Heart left ventricle (tissue), 16 donors: ENCODE data around the gene PELI3. TPM values are rescaled to one million over a fixed set of nuclear protein-coding genes. Genes with fewer than 3 reads are reported as not detected.
A peak's percentile ranks its signal among the peaks of the same experiment; 100 is the strongest.

Experiments used
- ATAC-seq, 4 donors: fragments of 200-7000 bp; cut with Tn5 transposase; one replicate each; pipeline ENCODE4 v1.9.1; 2020 to 2022; ENCODE audit warnings: moderate library complexity in 4 of 4, mild to moderate bottlenecking in 3 of 4, moderate number of reproducible peaks in 1 of 4
- DNase-seq, 5 donors: peaks; one replicate each; pipeline ENCODE4 v3.0.0-alpha.2; 2020
- H3K27ac ChIP-seq, 12 donors: fragments of 200-600 bp; sonication (generic) in 4 of 12; one replicate each; pipeline versions ENCODE4 v1.5.0 to v1.8.0; 2016 to 2022; ENCODE audit warnings: mild to moderate bottlenecking in 2 of 12
- H3K27me3 ChIP-seq, 9 donors: fragments of 200-600 bp; sonication (generic) in 2 of 9; one replicate each; pipeline versions ENCODE4 v1.5.1 to v1.8.0; 2016 to 2022; ENCODE audit warnings: mild to moderate bottlenecking in 3 of 9
- H3K36me3 ChIP-seq, 9 donors: fragments of 200-600 bp; sonication (generic) in 2 of 9; one replicate each; pipeline versions ENCODE4 v1.5.0 to v1.8.0; 2018 to 2022; ENCODE audit warnings: mild to moderate bottlenecking in 2 of 9
- H3K4me1 ChIP-seq, 12 donors: fragments of 200-600 bp; sonication (generic) in 4 of 12; one replicate each; pipeline versions ENCODE4 v1.5.0 to v1.8.0; 2016 to 2022; ENCODE audit warnings: mild to moderate bottlenecking in 3 of 12
- H3K4me3 ChIP-seq, 12 donors: fragments of 200-600 bp; sonication (generic) in 4 of 12; one replicate each; pipeline versions ENCODE4 v1.5.0 to v1.8.0; 2017 to 2022; ENCODE audit warnings: mild to moderate bottlenecking in 9 of 12, moderate library complexity in 4 of 12
- H3K9me3 ChIP-seq, 12 donors: fragments of 200-600 bp; sonication (generic) in 4 of 12; one replicate each; pipeline versions ENCODE4 v1.5.0 to v1.8.0; 2016 to 2022; ENCODE audit warnings: mild to moderate bottlenecking in 1 of 12
- CTCF ChIP-seq, 12 donors: fragments of 200-600 bp; sonication (generic) in 4 of 12; IDR thresholded peaks; one replicate each; pipeline versions ENCODE4 v1.5.0 to v1.8.0; 2018 to 2022; ENCODE audit warnings: antibody characterized with exemption in 12 of 12, mild to moderate bottlenecking in 5 of 12
- POLR2A ChIP-seq, 2 donors: fragments of 450-650 bp; IDR thresholded peaks; one replicate each; pipeline ENCODE4 v1.6.1; 2017; ENCODE audit warnings: antibody characterized with exemption in 2 of 2, mild to moderate bottlenecking in 2 of 2, moderate library complexity in 2 of 2
- WGBS, 4 donors: extraction: QIAGEN DNeasy Blood & Tissue Kit in 2 of 4; methylation state at CpG; one replicate each; pipeline versions ENCODE4 v1.1.5 to v1.1.7; 2013 to 2018; 5-methylcytosine and 5-hydroxymethylcytosine counted together
- intact Hi-C, 10 donors: fragments of 100-400 bp; cut with DNase I; formaldehyde crosslinking; loops; one replicate each; pipeline versions ENCODE4 v1.11.1 to v1.14.2; 2022
- polyA plus RNA-seq, 2 donors: library from polyadenylated mRNA; stranded (reverse); fragments of 200-250 nt; gene quantifications; one replicate each; pipeline ENCODE4 v1.2.3, GENCODE V29; 2013
- total RNA-seq, 9 donors: library from RNA; depleted of rRNA in 2 of 9; stranded (reverse); fragments of >200 nt in 2 of 9; fragmentation: NEBNext Ultra II Directional in 3 of 9; extraction: Animal tissue kit (Norgen Biotek cat#: 25700) in 3 of 9; gene quantifications; one replicate each; pipeline versions ENCODE4 v1.1.0 to v1.2.4, GENCODE V29; 2016 to 2023
- donor health status: ischemic (EF 13 %, LVEDD 7.1; RV severe dilation, severe dysfunction).
- donor health status: healthy with polysubstance abuse.
- donor health status: DM: no; HTN: yes; CAD: no.
- donor health status: DM: no; HTN: no; CAD: no.
- donor health status: ischemic (EF 25% LVEDD 6.9; RV normal size, moderate dysfunction).
- donor health status: ischemic (EF 25% LVEDD 5.7; RV mildly dilated, moderate dysfunction).
- donor health status: healthy.
- donor health status: DM: yes; HTN: yes; CAD: no.
- donor health status: ischemic (EF 35%, LVEDD 5.7; RV mildly dilated, moderate dysfunction).
- donor health status: nonischemic (EF 11% LVEDD 7.7; RV severe dilation, severe dysfunction).
- donor health status: DM: yes; HTN: yes; CAD: no.
- donor health status: PGD.
- donor health status: ischemic (EF 29% LVEDD 5.4; RV normal size, mild dysfunction).
- donor health status: nonischemic (EF 23%, LVEDD 6.1; RV moderate dilation, normal function).

PELI3 gene
- total and polyA plus RNA-seq, 11 donors, result 5.8 to 26.2 (median 8.0) TPM

GRCh38 chr11:66523611-66524010 is 56.9 kb downstream of the PELI3 start:
- Histone ChIP-seq H3K27me3 (no peaks in the 10 kb centered on the region), H3K4me3 (no peak overlapping the region), H3K27ac (peak overlapping the region in 8 of 12 donors; percentile 2 to 48 (median 33)), H3K36me3 (peaks cover 0 to 88% (median 69%) of the 10 kb centered on the region in 9 donors), H3K4me1 (peaks cover 0 to 18% (median 0%) of the 10 kb centered on the region in 12 donors), H3K9me3 (no peaks in the 10 kb centered on the region)
- DNase-seq (peak in 4 of 5 donors; percentile 69 to 83 (median 76)), ATAC-seq (peak; percentile 81 to 97 (median 92))
- TF ChIP-seq POLR2A (IDR thresholded peaks at IDR 0.05) (no peak), CTCF (IDR thresholded peaks at IDR 0.05) (no peak)
- 38 to 74% (median 54%) methylated on average over 11 of the region's 11 CpGs for WGBS, 4 donors
- intact Hi-C loops, result no loop called here

GRCh38 chr11:66524304-66525040 is 57.8 kb downstream of the PELI3 start:
- H3K27me3 ChIP-seq, result no peaks in the 10 kb centered on the region

More at GRCh38 chr11:66524304-66525040, 57.8 kb downstream of the PELI3 start:
- ATAC-seq (peak in 2 of 4 donors; percentile 17 to 34), DNase-seq (no peak)
- peak overlapping the region in 4 of 12 donors; percentile 2 to 22 (median 16) for H3K27ac ChIP-seq
- TF ChIP-seq CTCF (IDR thresholded peaks at IDR 0.05) (no peak), POLR2A (IDR thresholded peaks at IDR 0.05) (no peak)
- H3K4me3 ChIP-seq, result no peak overlapping the region
- H3K4me1 ChIP-seq, result peaks cover 0 to 18% (median 0%) of the 10 kb centered on the region in 12 donors
- H3K9me3 ChIP-seq, result no peaks in the 10 kb centered on the region
- peaks cover 0 to 86% (median 63%) of the 10 kb centered on the region in 9 donors for H3K36me3 ChIP-seq
- intact Hi-C loops, result no loop called here
- 58 to 66% (median 64%) methylated on average over 10 of the region's 10 CpGs for WGBS, 4 donors

Other genes starting within 250 kb of the PELI3 start
- 10 to 100 TPM; 24.7 to 78.5 (median 34.0) TPM for gene KLC2, start 209.2 kb upstream of the PELI3 start, total RNA-seq
- 10 to 100 TPM; 49.9 to 65.8 TPM for gene KLC2, start 209.2 kb upstream of the PELI3 start, polyA plus RNA-seq
- 100 to 1,000 TPM; 111 to 149 (median 128) TPM for gene RAB1B, start 198.3 kb upstream of the PELI3 start, total RNA-seq
- gene RAB1B, start 198.3 kb upstream of the PELI3 start, polyA plus RNA-seq, result 100 to 1,000 TPM; 161 to 178 TPM
- under 1 TPM in 2 of 9 donors, not detected in 7; 0.25 to 0.40 TPM for gene CNIH2, start 188.7 kb upstream of the PELI3 start, total RNA-seq
- under 1 TPM in 1 of 2 donors, not detected in 1; 0.08 TPM for gene CNIH2, start 188.7 kb upstream of the PELI3 start, polyA plus RNA-seq
- gene YIF1A, start 177.8 kb upstream of the PELI3 start, total RNA-seq, result 10 to 100 TPM; 41.6 to 93.0 (median 65.3) TPM
- gene YIF1A, start 177.8 kb upstream of the PELI3 start, polyA plus RNA-seq, result 100 to 1,000 TPM in 1 of 2 donors, 10 to 100 TPM in 1; 49.9 to 136 TPM
- 1 to 10 TPM in 1 of 9 donors, under 1 TPM in 3, not detected in 5; 0.09 to 7.9 (median 0.18) TPM for gene TMEM151A, start 175.0 kb upstream of the PELI3 start, total RNA-seq
- under 1 TPM; 0.08 TPM for gene TMEM151A, start 175.0 kb upstream of the PELI3 start, polyA plus RNA-seq
- gene CD248, start 149.9 kb upstream of the PELI3 start, total RNA-seq, result 10 to 100 TPM in 5 of 9 donors, 1 to 10 TPM in 4; 6.5 to 33.1 (median 11.8) TPM
- gene CD248, start 149.9 kb upstream of the PELI3 start, polyA plus RNA-seq, result 10 to 100 TPM in 1 of 2 donors, 1 to 10 TPM in 1; 6.0 to 19.9 TPM
- gene RIN1, start 130.5 kb upstream of the PELI3 start, total RNA-seq, result 1 to 10 TPM in 8 of 9 donors, under 1 TPM in 1; 0.99 to 5.2 (median 1.5) TPM
- 1 to 10 TPM; 1.3 to 2.9 TPM for gene RIN1, start 130.5 kb upstream of the PELI3 start, polyA plus RNA-seq
- gene BRMS1, start 121.8 kb upstream of the PELI3 start, total RNA-seq, result 10 to 100 TPM in 8 of 9 donors, 1 to 10 TPM in 1; 9.7 to 39.2 (median 16.5) TPM
- gene BRMS1, start 121.8 kb upstream of the PELI3 start, polyA plus RNA-seq, result 10 to 100 TPM; 24.7 to 77.4 TPM
- 100 to 1,000 TPM in 1 of 9 donors, 10 to 100 TPM in 8; 37.3 to 109 (median 52.3) TPM for gene B4GAT1, start 119.3 kb upstream of the PELI3 start, total RNA-seq
- 10 to 100 TPM; 37.2 to 54.0 TPM for gene B4GAT1, start 119.3 kb upstream of the PELI3 start, polyA plus RNA-seq
- gene SLC29A2, start 95.1 kb upstream of the PELI3 start, total RNA-seq, result 10 to 100 TPM in 6 of 9 donors, 1 to 10 TPM in 3; 6.8 to 30.9 (median 13.1) TPM
- gene SLC29A2, start 95.1 kb upstream of the PELI3 start, polyA plus RNA-seq, result 10 to 100 TPM; 18.2 to 29.7 TPM
- gene NPAS4, start 45.9 kb upstream of the PELI3 start, total RNA-seq, result under 1 TPM in 1 of 9 donors, not detected in 8; 0.75 TPM
- under 1 TPM in 1 of 2 donors, not detected in 1; 0.04 TPM for gene NPAS4, start 45.9 kb upstream of the PELI3 start, polyA plus RNA-seq
- gene MRPL11, start 28.1 kb upstream of the PELI3 start, total RNA-seq, result 10 to 100 TPM; 38.9 to 56.9 (median 47.4) TPM
- gene MRPL11, start 28.1 kb upstream of the PELI3 start, polyA plus RNA-seq, result 10 to 100 TPM; 48.9 to 62.8 TPM
- 10 to 100 TPM in 6 of 9 donors, 1 to 10 TPM in 3; 6.2 to 43.1 (median 14.9) TPM for gene DPP3, start 13.5 kb downstream of the PELI3 start, total RNA-seq
- 10 to 100 TPM in 1 of 2 donors, 1 to 10 TPM in 1; 6.4 to 35.5 TPM for gene DPP3, start 13.5 kb downstream of the PELI3 start, polyA plus RNA-seq
- gene BBS1, start 43.7 kb downstream of the PELI3 start, total RNA-seq, result 10 to 100 TPM; 15.8 to 51.8 (median 18.7) TPM
- gene BBS1, start 43.7 kb downstream of the PELI3 start, polyA plus RNA-seq, result 10 to 100 TPM; 11.0 to 11.9 TPM
- gene ZDHHC24, start 79.1 kb downstream of the PELI3 start, total RNA-seq, result 10 to 100 TPM in 2 of 9 donors, 1 to 10 TPM in 7; 5.3 to 13.2 (median 6.7) TPM
- 1 to 10 TPM; 5.1 to 6.5 TPM for gene ZDHHC24, start 79.1 kb downstream of the PELI3 start, polyA plus RNA-seq
- not detected for gene ACTN3, start 80.0 kb downstream of the PELI3 start, total RNA-seq
- gene ACTN3, start 80.0 kb downstream of the PELI3 start, polyA plus RNA-seq, result under 1 TPM; 0.01 to 0.04 TPM
- 10 to 100 TPM; 34.6 to 76.4 (median 52.8) TPM for gene CTSF, start 101.7 kb downstream of the PELI3 start, total RNA-seq
- gene CTSF, start 101.7 kb downstream of the PELI3 start, polyA plus RNA-seq, result 10 to 100 TPM; 17.7 to 23.3 TPM
- under 1 TPM; 0.14 to 0.63 (median 0.36) TPM for gene CCDC87, start 126.2 kb downstream of the PELI3 start, total RNA-seq
- under 1 TPM; 0.15 to 0.18 TPM for gene CCDC87, start 126.2 kb downstream of the PELI3 start, polyA plus RNA-seq
- 10 to 100 TPM; 13.9 to 26.7 (median 19.1) TPM for gene CCS, start 126.3 kb downstream of the PELI3 start, total RNA-seq
- 10 to 100 TPM; 20.2 to 41.1 TPM for gene CCS, start 126.3 kb downstream of the PELI3 start, polyA plus RNA-seq
- 10 to 100 TPM; 20.3 to 40.0 (median 30.6) TPM for gene RBM14, start 149.7 kb downstream of the PELI3 start, total RNA-seq
- 10 to 100 TPM; 17.4 to 34.3 TPM for gene RBM14, start 149.7 kb downstream of the PELI3 start, polyA plus RNA-seq
- gene RBM4, start 171.8 kb downstream of the PELI3 start, total RNA-seq, result 10 to 100 TPM; 46.4 to 89.4 (median 56.6) TPM
- 10 to 100 TPM; 46.8 to 61.6 TPM for gene RBM4, start 171.8 kb downstream of the PELI3 start, polyA plus RNA-seq
- 10 to 100 TPM in 4 of 9 donors, 1 to 10 TPM in 5; 8.4 to 13.3 (median 10.0) TPM for gene RBM4B, start 211.0 kb downstream of the PELI3 start, total RNA-seq
- gene RBM4B, start 211.0 kb downstream of the PELI3 start, polyA plus RNA-seq, result 1 to 10 TPM; 7.0 to 8.9 TPM